ENCODE data around the gene CD46.

Gene CD46

GRCh38 chr1:207813512-207813881 is 61.6 kb downstream of the CD46 start:
- H3F3A ChIP-seq (ENCODE audit: control insufficient read depth, insufficient read depth) = no peaks in the 10 kb centered on the region
- H3K79me2 ChIP-seq (ENCODE audit: control insufficient read depth, low read length) = peaks cover 2% of the 10 kb centered on the region; the same call in 1 of the 2 replicates
- no peaks in the 10 kb centered on the region for H3K9me3 ChIP-seq (ENCODE audit: control insufficient read depth, insufficient read depth, low read length)
- no peak overlapping the region for H3K4me2 ChIP-seq (ENCODE audit: low read length)
- H3K4me1 ChIP-seq (ENCODE audit: control insufficient read depth, low read length) = no peaks in the 10 kb centered on the region; the same call in 1 of the 2 replicates
- no peak overlapping the region for H3K27ac ChIP-seq (ENCODE audit: low read depth, low read length)
- H3K36me3 ChIP-seq (ENCODE audit: control insufficient read depth, low read length) = peaks cover 76% of the 10 kb centered on the region
- no peaks in the 10 kb centered on the region for H4K20me1 ChIP-seq (ENCODE audit: control insufficient read depth, insufficient read depth, low read depth, low read length)
- H3K27me3 ChIP-seq (ENCODE audit: control insufficient read depth, low read length) = no peaks in the 10 kb centered on the region
- no peaks in the 10 kb centered on the region for H3K9me2 ChIP-seq (replicated peaks; ENCODE audit: control insufficient read depth, low read length)
- TF ChIP-seq EZH2phosphoT487 (IDR thresholded peaks at IDR 0.05; ENCODE audit: borderline replicate concordance, low read length) (no peak), CTCF (IDR thresholded peaks at IDR 0.05; ENCODE audit: low read depth, low read length, poor library complexity, severe bottlenecking) (no peak)
- no peak overlapping the region for H3K4me3 ChIP-seq (ENCODE audit: low read length)

- no peaks in the 10 kb centered on the region for H3K9me3 ChIP-seq (ENCODE audit: control insufficient read depth, insufficient read depth, low read length)
- H3K79me2 ChIP-seq (ENCODE audit: control insufficient read depth, low read length) = peaks cover 6% of the 10 kb centered on the region
- no peaks in the 10 kb centered on the region for H3K27me3 ChIP-seq (ENCODE audit: control insufficient read depth, low read length)
- peaks cover 75% of the 10 kb centered on the region for H3K36me3 ChIP-seq (ENCODE audit: control insufficient read depth, low read length)
- H3K27ac ChIP-seq (ENCODE audit: low read depth, low read length) = no peak overlapping the region
- no peak overlapping the region for H3K4me2 ChIP-seq (ENCODE audit: low read length)
- no peaks in the 10 kb centered on the region for H4K20me1 ChIP-seq (ENCODE audit: control insufficient read depth, insufficient read depth, low read depth, low read length)
- H3K4me1 ChIP-seq (ENCODE audit: control insufficient read depth, low read length) = no peaks in the 10 kb centered on the region
- no peaks in the 10 kb centered on the region for H3F3A ChIP-seq (ENCODE audit: control insufficient read depth, insufficient read depth)
- no peak overlapping the region for H3K4me3 ChIP-seq (ENCODE audit: low read length)
- H3K9me2 ChIP-seq (replicated peaks; ENCODE audit: control insufficient read depth, low read length) = no peaks in the 10 kb centered on the region
- TF ChIP-seq CTCF (IDR thresholded peaks at IDR 0.05; ENCODE audit: low read depth, low read length, poor library complexity, severe bottlenecking) = no peak
- no peak for TF ChIP-seq EZH2phosphoT487 (IDR thresholded peaks at IDR 0.05; ENCODE audit: borderline replicate concordance, low read length)
Observed at GRCh38 chr1:207813946-207814345, 62.1 kb downstream of the CD46 start.

- peaks cover 11% of the 10 kb centered on the region for H3K79me2 ChIP-seq (ENCODE audit: control insufficient read depth, low read length)
- TF ChIP-seq EZH2phosphoT487 (IDR thresholded peaks at IDR 0.05; ENCODE audit: borderline replicate concordance, low read length) (no peak), CTCF (IDR thresholded peaks at IDR 0.05; ENCODE audit: low read depth, low read length, poor library complexity, severe bottlenecking) (no peak)
Observed at GRCh38 chr1:207814469-207814868, 62.6 kb downstream of the CD46 start.

GRCh38 chr1:207815466-207815865 is 63.6 kb downstream of the CD46 start:
- Histone ChIP-seq H3K27me3 (ENCODE audit: control insufficient read depth, low read length) (no peaks in the 10 kb centered on the region), H3K27ac (ENCODE audit: low read depth, low read length) (no peak overlapping the region), H3K79me2 (ENCODE audit: control insufficient read depth, low read length) (peaks cover 21% of the 10 kb centered on the region), H3F3A (ENCODE audit: control insufficient read depth, insufficient read depth) (no peaks in the 10 kb centered on the region), H3K4me2 (ENCODE audit: low read length) (no peak overlapping the region), H3K36me3 (ENCODE audit: control insufficient read depth, low read length) (peaks cover 70% of the 10 kb centered on the region), H3K9me2 (replicated peaks; ENCODE audit: control insufficient read depth, low read length) (no peaks in the 10 kb centered on the region), H4K20me1 (ENCODE audit: control insufficient read depth, insufficient read depth, low read depth, low read length) (no peaks in the 10 kb centered on the region), H3K4me3 (ENCODE audit: low read length) (no peak overlapping the region), H3K4me1 (ENCODE audit: control insufficient read depth, low read length) (peaks cover 8% of the 10 kb centered on the region), H3K9me3 (ENCODE audit: control insufficient read depth, insufficient read depth, low read length) (no peaks in the 10 kb centered on the region)
- no peak for TF ChIP-seq CTCF (IDR thresholded peaks at IDR 0.05; ENCODE audit: low read depth, low read length, poor library complexity, severe bottlenecking)
- no peak for TF ChIP-seq EZH2phosphoT487 (IDR thresholded peaks at IDR 0.05; ENCODE audit: borderline replicate concordance, low read length)

More at GRCh38 chr1:207814469-207814868, 62.6 kb downstream of the CD46 start:
- Histone ChIP-seq H3K9me2 (replicated peaks; ENCODE audit: control insufficient read depth, low read length) (no peaks in the 10 kb centered on the region), H3K9me3 (ENCODE audit: control insufficient read depth, insufficient read depth, low read length) (no peaks in the 10 kb centered on the region), H3K4me2 (ENCODE audit: low read length) (no peak overlapping the region), H4K20me1 (ENCODE audit: control insufficient read depth, insufficient read depth, low read depth, low read length) (no peaks in the 10 kb centered on the region), H3K27ac (ENCODE audit: low read depth, low read length) (no peak overlapping the region), H3K4me1 (ENCODE audit: control insufficient read depth, low read length) (no peaks in the 10 kb centered on the region), H3K27me3 (ENCODE audit: control insufficient read depth, low read length) (no peaks in the 10 kb centered on the region), H3F3A (ENCODE audit: control insufficient read depth, insufficient read depth) (no peaks in the 10 kb centered on the region), H3K4me3 (ENCODE audit: low read length) (no peak overlapping the region), H3K36me3 (ENCODE audit: control insufficient read depth, low read length) (peaks cover 71% of the 10 kb centered on the region)

All from DOHH2 (cell line).